SK-N-SH (cell line): ENCODE results near the gene HBZ. TPM values are rescaled to one million over a fixed set of nuclear protein-coding genes. Genes with fewer than 3 reads are reported as not detected.

Experiments used
- CTCF ChIA-PET: fragments of 300-600, 350-600 bp; formaldehyde crosslinking; extraction: SDS; loops from one replicate; lab custom pipeline; 2021; lab: Yijun Ruan, JAX
- POLR2A ChIA-PET: fragments of 350-600 bp; sonication (Branson Sonifier 250); formaldehyde crosslinking; extraction: SDS; loops from one replicate; lab custom pipeline; 2020; ENCODE audit warnings: antibody characterized with exemption, inconsistent platforms; lab: Yijun Ruan, JAX
- DNase-seq: peaks from one replicate; pipeline ENCODE4 v3.0.0; 2012
- H2AFZ ChIP-seq: fragments of 200-600 bp; sonication (generic); 2 replicates; pipeline ENCODE4 v1.8.1; 2016; ENCODE audit warnings: antibody characterized with exemption, mild to moderate bottlenecking, low read depth
- H3F3A ChIP-seq: fragments of 200-600 bp; sonication (generic); replicated peaks from 2 replicates; pipeline ENCODE3; 2016; ENCODE audit warnings: antibody characterized with exemption, mild to moderate bottlenecking; ENCODE audit not compliant: insufficient read depth
- H3K27ac ChIP-seq, 2 experiments: fragments of 200-500 bp in 1 of 2; fragments of 200-600 bp in 1 of 2; sonication (Bioruptor generic) in 1 of 2; sonication (generic), shearing (Covaris generic) in 1 of 2; 2 replicates each; pipeline versions ENCODE4 v1.5.1 to v1.6.1; 2014 to 2016; ENCODE audit warnings: low read depth in 2 of 2, inconsistent platforms in 1 of 2, low read length in 1 of 2, mild to moderate bottlenecking in 1 of 2, mixed read lengths in 1 of 2
- H3K27me3 ChIP-seq: fragments of 200-600 bp; sonication (generic), shearing (Covaris generic); 2 replicates; pipeline ENCODE4 v1.6.1; 2016; ENCODE audit warnings: mixed run types; ENCODE audit not compliant: insufficient read depth
- H3K36me3 ChIP-seq, 2 experiments: fragments of 200-500 bp in 1 of 2; fragments of 200-600 bp in 1 of 2; sonication (Bioruptor generic) in 1 of 2; sonication (generic) in 1 of 2; replicated peaks in 1 of 2; 2 replicates each; pipeline versions ENCODE3 to v1.5.1; 2014 to 2016; ENCODE audit warnings: low read length in 1 of 2, mild to moderate bottlenecking in 1 of 2; ENCODE audit not compliant: insufficient read depth in 2 of 2, control insufficient read depth in 1 of 2
- H3K4me1 ChIP-seq, 2 experiments: fragments of 200-500 bp in 1 of 2; fragments of 200-600 bp in 1 of 2; sonication (Bioruptor generic) in 1 of 2; sonication (generic), shearing (Covaris generic) in 1 of 2; 2 replicates each; pipeline versions ENCODE4 v1.5.1 to v1.6.1; 2014 to 2016; ENCODE audit warnings: low read depth in 1 of 2, low read length in 1 of 2, mixed run types in 1 of 2; ENCODE audit not compliant: insufficient read depth in 2 of 2, control insufficient read depth in 1 of 2
- H3K4me2 ChIP-seq: fragments of 200-600 bp; sonication (generic), shearing (Covaris generic); 2 replicates; pipeline ENCODE4 v1.6.1; 2017; ENCODE audit warnings: mixed run types
- H3K4me3 ChIP-seq, 2 experiments: fragments of 200-500 bp in 1 of 2; fragments of 200-600 bp in 1 of 2; sonication (Bioruptor generic) in 1 of 2; sonication (generic), shearing (Covaris generic) in 1 of 2; 2 replicates each; pipeline versions ENCODE4 v1.5.1 to v1.8.1; 2014 to 2016; ENCODE audit warnings: low read depth in 2 of 2, inconsistent platforms in 1 of 2, low read length in 1 of 2, mild to moderate bottlenecking in 1 of 2, mixed read lengths in 1 of 2, moderate library complexity in 1 of 2
- H3K79me2 ChIP-seq: fragments of 200-600 bp; sonication (generic); 2 replicates; pipeline ENCODE4 v1.8.1; 2017; ENCODE audit warnings: mild to moderate bottlenecking; ENCODE audit not compliant: insufficient read depth
- H3K9ac ChIP-seq: fragments of 200-600 bp; sonication (generic); 2 replicates; pipeline ENCODE4 v1.6.1; 2017; ENCODE audit warnings: mixed run types
- H3K9me2 ChIP-seq: fragments of 200-600 bp; sonication (generic); 2 replicates; pipeline ENCODE4 v1.6.1; 2017; ENCODE audit warnings: mixed run types
- H3K9me3 ChIP-seq: fragments of 200-600 bp; sonication (generic); 2 replicates; pipeline ENCODE4 v1.6.1; 2017; ENCODE audit warnings: mixed run types, mild to moderate bottlenecking, moderate library complexity
- H4K20me1 ChIP-seq: fragments of 200-600 bp; sonication (generic); 2 replicates; pipeline ENCODE4 v1.6.1; 2017; ENCODE audit warnings: mild to moderate bottlenecking, mixed run types; ENCODE audit not compliant: insufficient read depth
- ELF1 ChIP-seq: IDR thresholded peaks from 2 replicates; pipeline ENCODE4 v1.4.0; 2012
- FOSL2 ChIP-seq: IDR thresholded peaks from 2 replicates; pipeline ENCODE4 v1.4.0; 2012; ENCODE audit warnings: low read depth, mild to moderate bottlenecking, moderate library complexity, borderline replicate concordance
- FOXJ3 ChIP-seq: sonication (generic); formaldehyde crosslinking; IDR thresholded peaks from 2 replicates; pipeline ENCODE4 v1.5.1; 2020; ENCODE audit warnings: mild to moderate bottlenecking, missing genetic modification reagents
- GATA2 ChIP-seq: sonication (generic); formaldehyde crosslinking; IDR thresholded peaks from 2 replicates; pipeline ENCODE4 v1.5.0; 2020; ENCODE audit warnings: mild to moderate bottlenecking, missing genetic modification reagents
- NFIC ChIP-seq: IDR thresholded peaks from 2 replicates; pipeline ENCODE4 v1.4.0; 2012; ENCODE audit warnings: borderline replicate concordance
- PBX3 ChIP-seq: IDR thresholded peaks from 2 replicates; pipeline ENCODE4; 2012
- RAD21 ChIP-seq: IDR thresholded peaks from 2 replicates; pipeline ENCODE4 v1.6.1; 2012; ENCODE audit warnings: mild to moderate bottlenecking, low read length
- REST ChIP-seq: IDR thresholded peaks from 2 replicates; pipeline ENCODE4 v1.6.1; 2012; ENCODE audit warnings: mild to moderate bottlenecking, low read depth, low read length, moderate library complexity
- SIN3A ChIP-seq: IDR thresholded peaks from 2 replicates; pipeline ENCODE4 v1.6.1; 2012; ENCODE audit warnings: low read depth, mild to moderate bottlenecking, low read length, moderate library complexity, borderline replicate concordance
- TEAD4 ChIP-seq: IDR thresholded peaks from 2 replicates; pipeline ENCODE4 v1.4.0; 2012; ENCODE audit warnings: mild to moderate bottlenecking, borderline replicate concordance; ENCODE audit not compliant: insufficient read depth
- USF1 ChIP-seq: IDR thresholded peaks from 2 replicates; pipeline ENCODE4 v1.4.0; 2012; ENCODE audit warnings: low read depth, borderline replicate concordance
- USF2 ChIP-seq: fragments of 150-350 bp; IDR thresholded peaks from 2 replicates; pipeline ENCODE4 v1.6.1; 2017; ENCODE audit warnings: antibody characterized with exemption, low read length, low read depth, borderline replicate concordance
- WGBS: methylation state at CpG from one replicate; pipeline ENCODE4 v1.1.6; 2017; ENCODE audit warnings: low lambda C conversion rate; 5-methylcytosine and 5-hydroxymethylcytosine counted together
- polyA plus RNA-seq, 3 experiments: library from polyadenylated mRNA; depleted of rRNA; stranded (reverse); fragments of >200 nt; gene quantifications; 2 replicates each; pipeline ENCODE4 v1.2.3, GENCODE V29; 2012
- TF ChIP-seq, protein P1 (sequence below): fragments of 200-600 bp; sonication (generic); IDR thresholded peaks from 2 replicates; pipeline ENCODE4 v1.6.1; 2017; ENCODE audit warnings: antibody characterized with exemption, mild to moderate bottlenecking, moderate library complexity
- TF ChIP-seq, protein P2 (sequence below): IDR thresholded peaks from 2 replicates; pipeline ENCODE4 v1.4.0; 2012; ENCODE audit warnings: low read depth

HBZ gene
- polyA plus RNA-seq, 1 of the 3 experiments (the other 2 are of a cell fraction): not detected

GRCh38 chr16:191831-192230, 39.4 kb downstream of the HBZ start:
- Histone ChIP-seq H3K4me3 (no peak overlapping the region), H3K9me2 (no peaks in the 10 kb centered on the region), H3K27ac (no peak overlapping the region), H3K4me1 (no peaks in the 10 kb centered on the region), H3K4me2 (no peak overlapping the region), H4K20me1 (peaks cover 12% of the 10 kb centered on the region; the same call in 1 of the 2 replicates), H2AFZ (no peak overlapping the region), H3F3A (peaks cover 13% of the 10 kb centered on the region), H3K27me3 (no peaks in the 10 kb centered on the region), H3K79me2 (no peaks in the 10 kb centered on the region), H3K36me3 (peaks cover 36 to 59% of the 10 kb centered on the region in 2 experiments), H3K9ac (no peak overlapping the region), H3K9me3 (no peaks in the 10 kb centered on the region)
- ChIA-PET POLR2A (no interaction called here), CTCF (interaction anchor here (1.0 to 4.9 kb wide), 4 partner anchors 10 to 126 kb away, joined by 5 to 44 read pairs (median 6); partner anchors contain the start of gene HBQ1)
- 99% methylated on average over 4 of the region's 4 CpGs for WGBS
- no peak for TF ChIP-seq NFIC
- no peak for TF ChIP-seq ELF1
- TF ChIP-seq FOXJ3 (CRISPR knock-in tag): no peak
- no peak for TF ChIP-seq USF2
- TF ChIP-seq PBX3: no peak
- TF ChIP-seq USF1: no peak
- no peak for TF ChIP-seq REST
- no peak for TF ChIP-seq SIN3A
- TF ChIP-seq, protein P1, sequence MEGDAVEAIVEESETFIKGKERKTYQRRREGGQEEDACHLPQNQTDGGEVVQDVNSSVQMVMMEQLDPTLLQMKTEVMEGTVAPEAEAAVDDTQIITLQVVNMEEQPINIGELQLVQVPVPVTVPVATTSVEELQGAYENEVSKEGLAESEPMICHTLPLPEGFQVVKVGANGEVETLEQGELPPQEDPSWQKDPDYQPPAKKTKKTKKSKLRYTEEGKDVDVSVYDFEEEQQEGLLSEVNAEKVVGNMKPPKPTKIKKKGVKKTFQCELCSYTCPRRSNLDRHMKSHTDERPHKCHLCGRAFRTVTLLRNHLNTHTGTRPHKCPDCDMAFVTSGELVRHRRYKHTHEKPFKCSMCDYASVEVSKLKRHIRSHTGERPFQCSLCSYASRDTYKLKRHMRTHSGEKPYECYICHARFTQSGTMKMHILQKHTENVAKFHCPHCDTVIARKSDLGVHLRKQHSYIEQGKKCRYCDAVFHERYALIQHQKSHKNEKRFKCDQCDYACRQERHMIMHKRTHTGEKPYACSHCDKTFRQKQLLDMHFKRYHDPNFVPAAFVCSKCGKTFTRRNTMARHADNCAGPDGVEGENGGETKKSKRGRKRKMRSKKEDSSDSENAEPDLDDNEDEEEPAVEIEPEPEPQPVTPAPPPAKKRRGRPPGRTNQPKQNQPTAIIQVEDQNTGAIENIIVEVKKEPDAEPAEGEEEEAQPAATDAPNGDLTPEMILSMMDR: no peak
- TF ChIP-seq, protein P2, sequence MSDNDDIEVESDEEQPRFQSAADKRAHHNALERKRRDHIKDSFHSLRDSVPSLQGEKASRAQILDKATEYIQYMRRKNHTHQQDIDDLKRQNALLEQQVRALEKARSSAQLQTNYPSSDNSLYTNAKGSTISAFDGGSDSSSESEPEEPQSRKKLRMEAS: no peak
- no peak for TF ChIP-seq GATA2
- TF ChIP-seq FOSL2: no peak
- TF ChIP-seq RAD21: no peak
- no peak for TF ChIP-seq TEAD4
- no peak for DNase-seq
